Activated CD8-positive, alpha-beta memory T cell treated with anti-CD3 and anti-CD28 coated beads, Interleukin-2, amount 50 U/mL, for 24 hours (primary cell): ENCODE results near the gene BMP7.
"Not testable (repeated sequence)": the region's sequence is repeated elsewhere in the genome, so short reads cannot be mapped to it uniquely, and the experiment has no call there.

Experiments used
- DNase-seq: peaks from one replicate; pipeline ENCODE4 v3.0.0-alpha.2; 2020; ENCODE audit errors: extremely low read depth

The BMP7 gene

GRCh38 chr20:57249772-57250171 is 16.7 kb downstream of the BMP7 start:
- no peak for DNase-seq

DNA sequence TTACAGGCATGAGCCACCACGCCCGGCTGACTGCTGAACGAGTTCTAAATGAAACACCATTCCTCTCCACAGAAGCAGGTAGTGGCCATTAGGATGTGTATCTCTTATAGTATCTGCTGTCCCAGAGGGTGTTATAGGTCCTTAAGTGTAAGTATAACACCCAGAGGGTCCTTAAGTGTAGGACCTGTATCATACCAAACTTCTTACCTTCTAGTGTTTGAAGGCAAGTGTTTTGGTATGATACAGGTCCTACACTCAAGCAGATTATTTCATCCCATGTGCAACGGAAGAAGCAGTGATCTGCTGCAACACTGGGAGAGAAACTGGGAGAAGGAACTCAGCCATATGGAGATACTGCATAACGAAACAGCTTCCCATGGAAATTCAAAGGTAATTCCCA is 17.4 kb downstream of the BMP7 start:
- DNase-seq: no peak

DNA sequence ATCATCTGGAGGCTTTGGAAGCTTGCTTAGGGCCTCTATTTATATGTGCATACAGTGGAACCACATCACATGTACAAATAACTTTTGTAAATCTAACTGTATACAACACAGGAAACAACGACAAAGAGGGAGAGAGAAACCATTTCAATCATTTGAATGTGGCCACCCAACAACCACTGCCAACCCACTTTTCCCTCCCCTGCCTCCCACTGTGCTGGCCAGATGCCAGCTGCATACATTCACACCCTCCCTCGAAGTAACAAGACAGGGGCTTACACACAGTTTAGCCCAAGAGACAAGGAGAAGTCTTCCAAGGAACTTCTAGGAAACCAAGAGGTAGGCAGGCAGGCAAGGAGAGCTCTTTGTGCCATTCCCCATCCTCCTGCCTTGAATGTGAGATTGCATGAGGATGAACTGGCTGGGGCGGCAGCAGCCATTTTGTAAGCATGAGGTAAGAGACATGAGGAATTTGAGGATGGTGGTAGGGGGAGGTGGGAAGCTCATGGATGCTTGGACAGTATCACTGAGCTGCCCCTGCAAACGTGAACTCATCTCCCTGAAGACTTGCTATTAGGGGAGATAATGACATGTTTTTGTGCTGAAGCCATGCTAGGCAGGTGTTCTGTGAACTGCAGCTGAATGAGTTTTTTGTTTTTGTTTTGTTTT is 18.2 kb downstream of the BMP7 start:
- DNase-seq: no peak

GRCh38 chr20:57247292-57247965 is 19.0 kb downstream of the BMP7 start:
- no peak for DNase-seq

- no peak for DNase-seq
These were observed 20.4 kb downstream of the BMP7 start for GRCh38 chr20:57245997-57246396.

GRCh38 chr20:57244627-57245214 is 21.7 kb downstream of the BMP7 start:
- no peak for DNase-seq

- no peak for DNase-seq
These were observed 22.2 kb downstream of the BMP7 start for GRCh38 chr20:57244221-57244585.

- no peak for DNase-seq
These were observed 22.8 kb downstream of the BMP7 start for GRCh38 chr20:57243480-57244220.

- DNase-seq: no peak
These were observed 24.0 kb downstream of the BMP7 start for GRCh38 chr20:57242414-57242813.

- no peak for DNase-seq
These were observed 25.0 kb downstream of the BMP7 start for GRCh38 chr20:57241363-57241991.

GRCh38 chr20:57240581-57241362 is 25.7 kb downstream of the BMP7 start:
- no peak for DNase-seq

DNA sequence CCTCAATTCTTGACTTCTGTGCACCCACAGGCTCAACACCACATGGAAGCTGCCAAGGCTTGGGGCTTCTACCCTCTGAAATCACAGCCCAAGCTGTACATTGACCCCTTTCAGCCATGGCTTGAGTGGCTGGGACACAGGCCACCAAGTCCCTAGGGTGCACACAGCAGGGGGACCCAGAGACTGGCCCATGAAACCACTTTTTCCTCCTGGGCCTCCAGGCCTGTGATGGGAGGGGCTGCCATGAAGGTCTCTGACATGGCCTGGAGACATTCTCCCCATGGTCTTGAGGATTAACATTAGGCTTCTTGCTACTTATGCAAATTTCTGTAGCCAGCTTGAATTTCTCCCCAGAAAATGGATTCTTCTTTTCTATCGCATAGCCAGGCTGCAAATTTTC is 26.7 kb downstream of the BMP7 start:
- not testable (repeated sequence) for DNase-seq

- DNase-seq: not testable (repeated sequence)
These were observed 27.1 kb downstream of the BMP7 start for GRCh38 chr20:57239324-57239723.

DNA sequence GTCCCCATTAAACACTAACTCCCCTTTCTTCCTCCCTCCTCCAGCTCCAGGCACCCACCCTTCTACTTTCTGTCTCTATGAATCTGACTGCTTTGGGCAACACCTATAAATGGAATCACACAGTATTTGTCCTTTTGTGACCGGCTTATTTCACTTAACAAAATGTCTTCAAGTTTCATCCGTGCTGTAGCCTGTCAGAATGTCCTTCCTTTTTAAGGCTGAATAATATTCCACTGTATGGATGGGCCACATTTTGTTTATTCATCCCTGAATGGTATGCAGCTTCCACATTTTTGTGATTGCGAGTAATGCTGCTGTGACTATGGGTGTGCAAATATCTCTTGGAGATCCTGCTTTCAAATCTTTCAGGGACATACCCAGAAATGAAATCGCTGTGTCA is 28.4 kb downstream of the BMP7 start:
- DNase-seq: no peak

GRCh38 chr20:57237585-57237953 is 28.9 kb downstream of the BMP7 start:
- no peak for DNase-seq

DNA sequence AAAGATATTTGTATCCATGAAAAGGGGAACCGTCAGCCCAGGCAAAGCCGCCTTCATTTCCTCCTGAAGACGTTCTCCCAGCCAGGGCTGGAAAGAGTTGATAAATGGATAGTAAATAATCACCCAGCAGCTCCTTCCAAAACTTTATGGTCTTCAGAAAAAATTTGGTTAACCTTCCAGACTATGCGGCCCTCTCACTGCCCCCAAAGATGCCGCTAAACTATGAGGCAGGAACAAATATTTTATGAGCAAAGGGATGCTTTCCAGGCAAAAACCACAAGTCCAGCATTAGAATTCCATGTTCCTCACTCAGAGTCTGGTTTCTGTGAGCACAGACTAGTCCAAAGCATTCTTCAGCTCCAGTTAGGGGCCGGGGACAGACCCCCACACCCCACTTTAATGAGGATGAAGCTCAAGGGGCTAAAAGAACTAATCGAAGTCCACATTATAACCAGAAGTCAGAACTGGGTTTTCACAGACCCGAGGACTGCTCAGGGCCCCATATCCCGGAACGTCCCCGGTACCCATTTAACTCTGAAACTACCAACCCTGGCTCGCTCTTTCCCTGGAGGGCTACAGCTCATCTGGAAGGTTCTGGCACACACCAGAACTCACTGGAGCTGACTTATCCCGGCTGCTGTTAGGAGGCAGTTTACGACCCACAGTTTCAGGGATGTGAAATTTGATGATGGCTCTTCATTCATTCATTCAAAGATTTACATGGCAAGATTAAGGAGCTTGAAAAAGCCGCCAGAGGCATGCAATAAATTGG is 29.4 kb downstream of the BMP7 start:
- DNase-seq: no peak

GRCh38 chr20:57234556-57235251 is 31.7 kb downstream of the BMP7 start:
- DNase-seq: no peak

- DNase-seq: no peak
These were observed 34.5 kb downstream of the BMP7 start for GRCh38 chr20:57231951-57232428.

DNA sequence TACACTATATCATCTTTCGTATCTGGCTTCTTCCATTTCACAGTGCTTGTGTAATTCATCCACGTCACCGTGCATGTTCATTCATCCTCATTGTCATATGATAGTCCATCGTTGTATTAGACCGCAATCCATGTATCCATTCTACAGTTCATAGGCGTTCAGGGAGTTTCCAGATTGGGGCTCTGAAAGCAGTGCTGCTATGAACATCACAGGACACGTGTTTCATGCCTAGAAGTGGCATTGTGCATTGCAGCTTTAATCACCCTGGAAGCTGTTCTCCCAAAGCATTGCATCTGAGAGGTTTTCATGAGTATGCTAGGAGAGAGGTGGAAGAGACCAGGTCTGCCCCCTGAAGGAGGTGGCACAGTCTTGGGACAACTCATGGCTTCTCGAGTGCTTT is 35.3 kb downstream of the BMP7 start:
- DNase-seq: no peak

- no peak for DNase-seq
These were observed 36.2 kb downstream of the BMP7 start for GRCh38 chr20:57230247-57230646.
